Ascending aorta (tissue), 2 donors: Measurements from ENCODE around the gene GJD4. TPM values are rescaled to one million over a fixed set of nuclear protein-coding genes. Genes with fewer than 3 reads are reported as not detected.

Source experiments
- DNase-seq, 2 donors: peaks; one replicate each; pipeline ENCODE4 v3.0.0-alpha.2; 2019; ENCODE audit warnings: low spot score in 2 of 2
- H3K27ac ChIP-seq, 2 donors: fragments of 200-600 bp; sonication (generic); one replicate each; pipeline ENCODE4 v1.5.1; 2016 to 2017; ENCODE audit warnings: mild to moderate bottlenecking in 1 of 2
- H3K27me3 ChIP-seq: fragments of 200-600 bp; sonication (generic); one replicate; pipeline ENCODE4 v1.5.1; 2017
- H3K36me3 ChIP-seq, 2 donors: fragments of 200-600 bp; sonication (generic); one replicate each; pipeline ENCODE4 v1.5.1; 2016
- H3K4me1 ChIP-seq, 2 donors: fragments of 200-600 bp; sonication (generic); one replicate each; pipeline ENCODE4 v1.5.1; 2016 to 2017; ENCODE audit warnings: mild to moderate bottlenecking in 1 of 2
- H3K4me3 ChIP-seq, 2 donors: fragments of 200-600 bp; sonication (generic); one replicate each; pipeline ENCODE4 v1.5.1; 2016 to 2017; ENCODE audit warnings: mild to moderate bottlenecking in 1 of 2
- H3K9me3 ChIP-seq, 2 donors: fragments of 200-600 bp; sonication (generic); one replicate each; pipeline ENCODE4 v1.5.1; 2016
- CTCF ChIP-seq, 3 experiments: fragments of 200-600 bp in 2 of 3; fragments of 450-650 bp in 1 of 3; sonication (generic) in 2 of 3; IDR thresholded peaks; one replicate each; pipeline ENCODE4 v1.5.1; 2016 to 2019; ENCODE audit warnings: antibody characterized with exemption in 3 of 3, mild to moderate bottlenecking in 1 of 3, moderate library complexity in 1 of 3
- intact Hi-C: fragments of 100-400 bp; cut with DNase I; formaldehyde crosslinking; loops from one replicate; pipeline ENCODE4 v1.15.1; 2023
- total RNA-seq: library from RNA; depleted of rRNA; stranded (reverse); fragments of >200 nt; gene quantifications from one replicate; pipeline ENCODE4 v1.1.0, GENCODE V29; 2016

GJD4 gene
- total RNA-seq, 1 donor from 2014 or later, result not detected

- Histone ChIP-seq H3K9me3 (no peaks in the 10 kb centered on the region), H3K4me1 (peaks cover 0 to 4% of the 10 kb centered on the region in 2 donors), H3K4me3 (no peak overlapping the region), H3K36me3 (no peaks in the 10 kb centered on the region), H3K27me3 (no peaks in the 10 kb centered on the region), H3K27ac (no peak overlapping the region)
- intact Hi-C loops, result no loop called here
- no peak for TF ChIP-seq CTCF (IDR thresholded peaks at IDR 0.05)
- no peak for DNase-seq
Measured at GRCh38 chr10:35611750-35612149, 6.6 kb downstream of the GJD4 start.

- H3K27me3 ChIP-seq, result no peaks in the 10 kb centered on the region
- intact Hi-C loops, result no loop called here
- no peak overlapping the region for H3K4me3 ChIP-seq
- no peaks in the 10 kb centered on the region for H3K36me3 ChIP-seq
- no peaks in the 10 kb centered on the region for H3K9me3 ChIP-seq
- DNase-seq, result no peak
- TF ChIP-seq CTCF (IDR thresholded peaks at IDR 0.05), result no peak
- H3K27ac ChIP-seq, result no peak overlapping the region
- H3K4me1 ChIP-seq, result peaks cover 0 to 4% of the 10 kb centered on the region in 2 donors
Measured at GRCh38 chr10:35612385-35613106, 7.4 kb downstream of the GJD4 start.

GRCh38 chr10:35613107-35613440 lies 7.9 kb downstream of the GJD4 start:
- DNase-seq, result no peak
- intact Hi-C loops, result no loop called here
- H3K27ac ChIP-seq, result no peak overlapping the region
- peaks cover 0 to 4% of the 10 kb centered on the region in 2 donors for H3K4me1 ChIP-seq
- no peak for TF ChIP-seq CTCF (IDR thresholded peaks at IDR 0.05)
- no peaks in the 10 kb centered on the region for H3K36me3 ChIP-seq
- H3K4me3 ChIP-seq, result no peak overlapping the region
- no peaks in the 10 kb centered on the region for H3K27me3 ChIP-seq
- H3K9me3 ChIP-seq, result no peaks in the 10 kb centered on the region

GRCh38 chr10:35613597-35614226 lies 8.6 kb downstream of the GJD4 start:
- peak in 1 of 3 experiments; percentile 36 for TF ChIP-seq CTCF (IDR thresholded peaks at IDR 0.05)
- no peak overlapping the region for H3K4me3 ChIP-seq
- DNase-seq, result no peak
- H3K9me3 ChIP-seq, result no peaks in the 10 kb centered on the region
- H3K27me3 ChIP-seq, result no peaks in the 10 kb centered on the region
- H3K27ac ChIP-seq, result no peak overlapping the region
- H3K4me1 ChIP-seq, result no peaks in the 10 kb centered on the region
- no peaks in the 10 kb centered on the region for H3K36me3 ChIP-seq
- intact Hi-C loops, result no loop called here

- intact Hi-C loops, result no loop called here
- H3K27ac ChIP-seq, result no peak overlapping the region
- H3K4me1 ChIP-seq, result no peaks in the 10 kb centered on the region
- H3K27me3 ChIP-seq, result no peaks in the 10 kb centered on the region
- no peak overlapping the region for H3K4me3 ChIP-seq
- H3K9me3 ChIP-seq, result no peaks in the 10 kb centered on the region
- no peak for DNase-seq
- no peak for TF ChIP-seq CTCF (IDR thresholded peaks at IDR 0.05)
- no peaks in the 10 kb centered on the region for H3K36me3 ChIP-seq
Measured at GRCh38 chr10:35614312-35614711, 9.2 kb downstream of the GJD4 start.
